H1 (cell line): ENCODE data around the gene FNDC3A. TPM values are rescaled to one million over a fixed set of nuclear protein-coding genes. Genes with fewer than 3 reads are reported as not detected.

Experiments
- TCF12 ChIP-seq: IDR thresholded peaks from 2 replicates; pipeline ENCODE4 v1.6.1; 2011; ENCODE audit warnings: low read depth, mild to moderate bottlenecking, low read length
- polyA plus RNA-seq, 7 experiments: library from polyadenylated mRNA; depleted of rRNA in 3 of 7; stranded (reverse) in 5 of 7; unstranded in 2 of 7; fragments of >200 nt in 5 of 7; fragments of 200-250 nt in 2 of 7; gene quantifications; 1 replicate in 5 of 7; 2 replicates in 1 of 7; 4 replicates in 1 of 7; pipeline versions ENCODE4 v1.2.1 to v1.2.3, GENCODE V29; 2011 to 2013; ENCODE audit warnings: missing spikeins in 2 of 7, mixed read lengths in 2 of 7
- total RNA-seq: library from RNA; stranded (reverse); fragmentation: NEBNext Ultra II Directional; extraction: Animal tissue kit (Norgen Biotek cat#: 25700); gene quantifications from 2 replicates; pipeline ENCODE4 v1.2.1, GENCODE V29; 2021
- TF ChIP-seq, protein P1 (sequence below): fragments of 300-600 bp; sonication (generic); IDR thresholded peaks from 2 replicates; pipeline ENCODE4 v1.7.1; 2012; ENCODE audit warnings: low read length, moderate library complexity, mild to moderate bottlenecking, inconsistent platforms; ENCODE audit not compliant: insufficient replicate concordance

Gene FNDC3A
- total and polyA plus RNA-seq, 2 of the 8 experiments (the other 6 are each of a cell fraction or from before 2014, with no cell fraction given): 14.6 to 26.0 TPM

DNA sequence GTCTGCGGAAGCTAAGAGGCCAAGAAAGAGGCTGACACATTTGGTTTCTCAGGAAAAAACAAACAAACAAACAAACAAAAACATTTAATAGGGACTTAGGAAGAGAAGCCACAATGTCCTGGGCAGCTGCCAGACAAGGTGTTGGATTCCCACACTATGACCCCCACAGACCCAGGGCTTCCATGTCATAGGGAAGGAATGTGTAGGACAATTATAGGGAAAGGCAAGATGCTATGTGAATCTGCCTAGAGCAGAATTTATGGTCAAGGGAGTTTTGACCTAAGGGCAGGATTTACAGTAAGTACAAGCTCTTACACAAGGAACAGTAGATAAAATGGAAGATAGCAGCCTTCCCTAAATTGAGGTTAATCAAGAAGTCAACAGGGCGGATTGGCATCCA lies 262.9 kb downstream of the FNDC3A start (continued):
- TF ChIP-seq, protein P1, sequence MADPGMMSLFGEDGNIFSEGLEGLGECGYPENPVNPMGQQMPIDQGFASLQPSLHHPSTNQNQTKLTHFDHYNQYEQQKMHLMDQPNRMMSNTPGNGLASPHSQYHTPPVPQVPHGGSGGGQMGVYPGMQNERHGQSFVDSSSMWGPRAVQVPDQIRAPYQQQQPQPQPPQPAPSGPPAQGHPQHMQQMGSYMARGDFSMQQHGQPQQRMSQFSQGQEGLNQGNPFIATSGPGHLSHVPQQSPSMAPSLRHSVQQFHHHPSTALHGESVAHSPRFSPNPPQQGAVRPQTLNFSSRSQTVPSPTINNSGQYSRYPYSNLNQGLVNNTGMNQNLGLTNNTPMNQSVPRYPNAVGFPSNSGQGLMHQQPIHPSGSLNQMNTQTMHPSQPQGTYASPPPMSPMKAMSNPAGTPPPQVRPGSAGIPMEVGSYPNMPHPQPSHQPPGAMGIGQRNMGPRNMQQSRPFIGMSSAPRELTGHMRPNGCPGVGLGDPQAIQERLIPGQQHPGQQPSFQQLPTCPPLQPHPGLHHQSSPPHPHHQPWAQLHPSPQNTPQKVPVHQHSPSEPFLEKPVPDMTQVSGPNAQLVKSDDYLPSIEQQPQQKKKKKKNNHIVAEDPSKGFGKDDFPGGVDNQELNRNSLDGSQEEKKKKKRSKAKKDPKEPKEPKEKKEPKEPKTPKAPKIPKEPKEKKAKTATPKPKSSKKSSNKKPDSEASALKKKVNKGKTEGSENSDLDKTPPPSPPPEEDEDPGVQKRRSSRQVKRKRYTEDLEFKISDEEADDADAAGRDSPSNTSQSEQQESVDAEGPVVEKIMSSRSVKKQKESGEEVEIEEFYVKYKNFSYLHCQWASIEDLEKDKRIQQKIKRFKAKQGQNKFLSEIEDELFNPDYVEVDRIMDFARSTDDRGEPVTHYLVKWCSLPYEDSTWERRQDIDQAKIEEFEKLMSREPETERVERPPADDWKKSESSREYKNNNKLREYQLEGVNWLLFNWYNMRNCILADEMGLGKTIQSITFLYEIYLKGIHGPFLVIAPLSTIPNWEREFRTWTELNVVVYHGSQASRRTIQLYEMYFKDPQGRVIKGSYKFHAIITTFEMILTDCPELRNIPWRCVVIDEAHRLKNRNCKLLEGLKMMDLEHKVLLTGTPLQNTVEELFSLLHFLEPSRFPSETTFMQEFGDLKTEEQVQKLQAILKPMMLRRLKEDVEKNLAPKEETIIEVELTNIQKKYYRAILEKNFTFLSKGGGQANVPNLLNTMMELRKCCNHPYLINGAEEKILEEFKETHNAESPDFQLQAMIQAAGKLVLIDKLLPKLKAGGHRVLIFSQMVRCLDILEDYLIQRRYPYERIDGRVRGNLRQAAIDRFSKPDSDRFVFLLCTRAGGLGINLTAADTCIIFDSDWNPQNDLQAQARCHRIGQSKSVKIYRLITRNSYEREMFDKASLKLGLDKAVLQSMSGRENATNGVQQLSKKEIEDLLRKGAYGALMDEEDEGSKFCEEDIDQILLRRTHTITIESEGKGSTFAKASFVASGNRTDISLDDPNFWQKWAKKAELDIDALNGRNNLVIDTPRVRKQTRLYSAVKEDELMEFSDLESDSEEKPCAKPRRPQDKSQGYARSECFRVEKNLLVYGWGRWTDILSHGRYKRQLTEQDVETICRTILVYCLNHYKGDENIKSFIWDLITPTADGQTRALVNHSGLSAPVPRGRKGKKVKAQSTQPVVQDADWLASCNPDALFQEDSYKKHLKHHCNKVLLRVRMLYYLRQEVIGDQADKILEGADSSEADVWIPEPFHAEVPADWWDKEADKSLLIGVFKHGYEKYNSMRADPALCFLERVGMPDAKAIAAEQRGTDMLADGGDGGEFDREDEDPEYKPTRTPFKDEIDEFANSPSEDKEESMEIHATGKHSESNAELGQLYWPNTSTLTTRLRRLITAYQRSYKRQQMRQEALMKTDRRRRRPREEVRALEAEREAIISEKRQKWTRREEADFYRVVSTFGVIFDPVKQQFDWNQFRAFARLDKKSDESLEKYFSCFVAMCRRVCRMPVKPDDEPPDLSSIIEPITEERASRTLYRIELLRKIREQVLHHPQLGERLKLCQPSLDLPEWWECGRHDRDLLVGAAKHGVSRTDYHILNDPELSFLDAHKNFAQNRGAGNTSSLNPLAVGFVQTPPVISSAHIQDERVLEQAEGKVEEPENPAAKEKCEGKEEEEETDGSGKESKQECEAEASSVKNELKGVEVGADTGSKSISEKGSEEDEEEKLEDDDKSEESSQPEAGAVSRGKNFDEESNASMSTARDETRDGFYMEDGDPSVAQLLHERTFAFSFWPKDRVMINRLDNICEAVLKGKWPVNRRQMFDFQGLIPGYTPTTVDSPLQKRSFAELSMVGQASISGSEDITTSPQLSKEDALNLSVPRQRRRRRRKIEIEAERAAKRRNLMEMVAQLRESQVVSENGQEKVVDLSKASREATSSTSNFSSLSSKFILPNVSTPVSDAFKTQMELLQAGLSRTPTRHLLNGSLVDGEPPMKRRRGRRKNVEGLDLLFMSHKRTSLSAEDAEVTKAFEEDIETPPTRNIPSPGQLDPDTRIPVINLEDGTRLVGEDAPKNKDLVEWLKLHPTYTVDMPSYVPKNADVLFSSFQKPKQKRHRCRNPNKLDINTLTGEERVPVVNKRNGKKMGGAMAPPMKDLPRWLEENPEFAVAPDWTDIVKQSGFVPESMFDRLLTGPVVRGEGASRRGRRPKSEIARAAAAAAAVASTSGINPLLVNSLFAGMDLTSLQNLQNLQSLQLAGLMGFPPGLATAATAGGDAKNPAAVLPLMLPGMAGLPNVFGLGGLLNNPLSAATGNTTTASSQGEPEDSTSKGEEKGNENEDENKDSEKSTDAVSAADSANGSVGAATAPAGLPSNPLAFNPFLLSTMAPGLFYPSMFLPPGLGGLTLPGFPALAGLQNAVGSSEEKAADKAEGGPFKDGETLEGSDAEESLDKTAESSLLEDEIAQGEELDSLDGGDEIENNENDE: no peak
- TF ChIP-seq TCF12: no peak
- TF ChIP-seq, all 59 proteins: peak for 0
